ENCODE results near the gene KCNG1.

- TF ChIP-seq EZH2 (IDR thresholded peaks at IDR 0.05; ENCODE audit: borderline replicate concordance, insufficient read depth, low read depth, low read length, poor library complexity, severe bottlenecking) (no peak), CTCF (IDR thresholded peaks at IDR 0.05) (no peak)
Observed at GRCh38 chr20:50957798-50958614, 64.9 kb downstream of the KCNG1 start, which contains the start of gene DPM1.
